Skin of body (tissue), 2 donors: ENCODE data around the gene CFAP74. TPM values are rescaled to one million over a fixed set of nuclear protein-coding genes. Genes with fewer than 3 reads are reported as not detected.

Experiments used
- DNase-seq: peaks from one replicate; lab custom pipeline; 2025; lab: John Stamatoyannopoulos, UW
- total RNA-seq: library from RNA; depleted of rRNA; stranded (reverse); fragments of >200 nt; gene quantifications from one replicate; pipeline ENCODE4 v1.2.3, GENCODE V29; 2014

CFAP74 gene
- total RNA-seq, 1 donor from 2014 or later, result 0.49 TPM

GRCh38 chr1:1917995-1918900, 85.3 kb downstream of the CFAP74 start:
- no peak for DNase-seq

- DNase-seq, result no peak
Measured at GRCh38 chr1:1917304-1917976, 86.1 kb downstream of the CFAP74 start.

- DNase-seq, result no peak
Measured at GRCh38 chr1:1916851-1917251, 86.7 kb downstream of the CFAP74 start.

- no peak for DNase-seq
Measured at GRCh38 chr1:1915911-1916840, 87.4 kb downstream of the CFAP74 start.

- no peak for DNase-seq
Measured at GRCh38 chr1:1914971-1915692, 88.5 kb downstream of the CFAP74 start, which contains the start of gene CALML6. Gene CALML6, plus strand, starts transcription at chr1:1915260. Its CDS starts 21 bp downstream, at chr1:1915281.

- no peak for DNase-seq
Measured at GRCh38 chr1:1914101-1914970, 89.2 kb downstream of the CFAP74 start.

GRCh38 chr1:1911350-1912041, 92.1 kb downstream of the CFAP74 start:
- DNase-seq, result no peak

GRCh38 chr1:1910651-1911331, 92.8 kb downstream of the CFAP74 start:
- no peak for DNase-seq

- no peak for DNase-seq
Measured at GRCh38 chr1:1910033-1910465, 93.5 kb downstream of the CFAP74 start.

GRCh38 chr1:1908506-1908791, 95.1 kb downstream of the CFAP74 start:
- DNase-seq, result no peak

GRCh38 chr1:1907098-1907736, 96.4 kb downstream of the CFAP74 start:
- DNase-seq, result no peak

- DNase-seq, result peak; percentile 51
Measured at GRCh38 chr1:1906185-1907097, 97.1 kb downstream of the CFAP74 start.

- no peak for DNase-seq
Measured at GRCh38 chr1:1903224-1903623, 100.4 kb downstream of the CFAP74 start.

- DNase-seq, result no peak
Measured at GRCh38 chr1:1901641-1902294, 101.8 kb downstream of the CFAP74 start.

GRCh38 chr1:1900883-1901640, 102.5 kb downstream of the CFAP74 start:
- no peak for DNase-seq

GRCh38 chr1:1899967-1900327, 103.6 kb downstream of the CFAP74 start:
- DNase-seq, result no peak
